RWPE1 (cell line): Measurements from ENCODE around the gene TIMM21.

Source experiments
- CTCF ChIA-PET: fragments of 350-600 bp; sonication (Branson Sonifier 250); formaldehyde crosslinking; extraction: SDS; loops from one replicate; lab custom pipeline; 2021; lab: Yijun Ruan, JAX
- POLR2A ChIA-PET: fragments of 400-600 bp; formaldehyde crosslinking; extraction: SDS; loops from one replicate; lab custom pipeline; 2020; ENCODE audit warnings: antibody characterized with exemption; ENCODE audit not compliant: low non-redundant PET; lab: Yijun Ruan, JAX
- DNase-seq: peaks from one replicate; pipeline ENCODE4 v3.0.0; 2012; ENCODE audit warnings: low spot score
- H3K27ac ChIP-seq: fragments of 450-650 bp; 2 replicates; pipeline ENCODE4 v1.5.1; 2017
- CTCF ChIP-seq: fragments of 450-650 bp; conservative IDR thresholded peaks from 2 replicates; pipeline ENCODE4 v1.5.1; 2017; ENCODE audit warnings: low read depth, mild to moderate bottlenecking

The TIMM21 gene

GRCh38 chr18:74179623-74180199 lies 31.4 kb downstream of the TIMM21 start:
- CTCF ChIA-PET = no interaction called here
- no peak overlapping the region for H3K27ac ChIP-seq
- DNase-seq = no peak
- no peak for TF ChIP-seq CTCF
- POLR2A ChIA-PET = no interaction called here

GRCh38 chr18:74182335-74182734 lies 34.0 kb downstream of the TIMM21 start:
- ChIA-PET CTCF (no interaction called here), POLR2A (no interaction called here)
- no peak for TF ChIP-seq CTCF
- no peak for DNase-seq
- H3K27ac ChIP-seq = no peak overlapping the region

GRCh38 chr18:74183130-74183529 lies 34.8 kb downstream of the TIMM21 start:
- ChIA-PET POLR2A (no interaction called here), CTCF (no interaction called here)
- DNase-seq = no peak
- no peak overlapping the region for H3K27ac ChIP-seq
- TF ChIP-seq CTCF = no peak

- ChIA-PET POLR2A (no interaction called here), CTCF (no interaction called here)
- no peak for TF ChIP-seq CTCF
- H3K27ac ChIP-seq = no peak overlapping the region
- DNase-seq = no peak
Measured at GRCh38 chr18:74184875-74185274, 36.6 kb downstream of the TIMM21 start.

GRCh38 chr18:74185860-74186259 lies 37.5 kb downstream of the TIMM21 start:
- no peak for TF ChIP-seq CTCF
- no peak for DNase-seq
- POLR2A ChIA-PET = no interaction called here
- CTCF ChIA-PET = interaction anchor here (0.5 kb wide), 1 partner anchor 1484 kb away, joined by 3 read pairs; no protein-coding TSS in a partner anchor
- no peak overlapping the region for H3K27ac ChIP-seq

- H3K27ac ChIP-seq = no peak overlapping the region
- ChIA-PET POLR2A (no interaction called here), CTCF (no interaction called here)
- TF ChIP-seq CTCF = no peak
- no peak for DNase-seq
Measured at GRCh38 chr18:74186661-74187060, 38.3 kb downstream of the TIMM21 start.
